Globus pallidus (tissue), 1 donor: Measurements from ENCODE around the gene ZNF334.
A peak's percentile ranks its signal among the peaks of the same experiment; 100 is the strongest.

Experiments
- DNase-seq: peaks from one replicate; pipeline ENCODE4 v3.0.0-alpha.2; 2015; ENCODE audit warnings: low spot score

ZNF334 gene

DNA sequence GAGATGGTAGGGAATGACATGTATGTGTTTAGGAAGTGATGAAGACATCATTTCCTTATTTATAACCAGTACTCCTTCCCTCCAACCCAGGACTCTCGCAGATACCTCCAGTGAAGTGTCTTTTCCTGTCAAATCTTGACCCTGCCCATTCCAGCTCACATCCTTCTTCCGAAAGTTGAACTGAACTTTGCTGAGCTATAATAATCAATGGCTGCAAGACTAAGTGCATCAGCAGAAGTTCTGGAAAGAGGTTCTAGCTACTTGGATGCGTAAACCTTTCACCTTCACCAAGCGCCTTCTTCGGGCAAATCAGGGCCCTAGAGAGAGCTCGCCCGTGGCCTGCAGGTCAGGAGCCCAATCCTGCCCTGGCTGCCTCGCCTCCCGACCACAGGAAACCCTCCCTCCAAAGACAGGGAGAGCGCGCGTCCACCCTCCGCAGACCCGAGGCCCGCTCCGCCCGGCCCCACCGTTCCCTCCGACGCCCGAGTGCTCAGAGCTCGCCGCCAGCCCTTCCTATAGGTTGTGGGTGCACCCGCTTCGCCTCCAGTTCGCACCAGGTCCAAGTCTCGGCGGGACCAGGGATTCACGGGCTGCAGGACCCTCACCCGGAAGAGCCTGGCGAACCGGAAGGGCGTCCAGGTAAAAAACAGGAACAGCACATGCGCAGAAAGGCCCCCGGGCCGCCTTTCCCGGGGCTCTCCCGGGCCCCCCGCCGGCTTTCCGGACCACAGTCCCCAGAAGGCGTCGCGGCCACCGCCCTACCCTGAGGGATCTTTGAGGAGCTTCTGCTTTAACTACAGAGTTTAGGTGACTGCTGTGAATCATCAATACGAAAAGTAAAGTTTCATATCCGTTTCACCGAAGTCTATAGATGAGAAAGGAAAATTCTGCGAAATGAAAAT is at the start of gene ZNF334:
Gene ZNF334 (minus strand): TSS at position 617 of the 902 bp plus-strand sequence. CDS start 1,457 bp downstream, outside the sequence.
- peak; percentile 53 for DNase-seq

DNA sequence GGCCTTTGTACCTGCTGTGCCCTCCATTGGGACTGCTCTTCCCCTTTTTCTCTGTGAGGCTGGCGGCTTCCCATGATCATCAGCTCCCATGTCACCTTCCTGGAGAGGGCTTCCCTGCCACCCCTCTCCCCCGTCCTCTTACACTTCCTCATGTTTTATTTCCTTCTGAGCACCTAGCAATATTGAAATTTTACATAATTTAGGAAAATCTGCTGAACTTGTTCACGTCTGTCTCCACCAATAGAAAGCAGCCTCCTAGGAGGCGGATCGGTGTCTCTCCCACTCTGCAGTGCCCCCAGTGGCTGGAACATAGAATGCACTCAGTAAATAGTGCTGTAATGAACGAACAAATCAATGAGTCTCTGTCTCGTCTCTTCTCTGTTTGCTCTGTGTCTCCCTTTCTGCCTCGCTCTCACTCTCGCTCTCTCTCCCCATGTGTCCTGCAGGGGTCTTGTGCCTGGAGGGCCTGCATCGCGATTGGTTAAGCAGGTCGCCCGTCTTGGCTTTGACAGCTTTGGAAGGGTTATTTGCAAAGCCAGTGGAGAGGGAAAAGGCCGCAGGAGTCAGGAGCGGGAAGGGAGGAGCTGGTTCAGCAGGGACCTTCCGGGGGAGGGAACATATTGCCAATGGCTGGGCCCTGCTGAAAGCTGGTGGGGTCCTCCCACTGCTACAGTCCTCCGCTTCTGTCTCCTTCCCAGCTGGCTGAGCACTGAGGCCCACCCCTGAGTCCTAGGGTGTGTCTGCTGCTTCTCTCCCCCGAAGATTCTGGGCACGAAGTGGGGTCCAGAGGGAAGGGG is 49.2 kb upstream of the ZNF334 start:
- DNase-seq = peak; percentile 90

DNA sequence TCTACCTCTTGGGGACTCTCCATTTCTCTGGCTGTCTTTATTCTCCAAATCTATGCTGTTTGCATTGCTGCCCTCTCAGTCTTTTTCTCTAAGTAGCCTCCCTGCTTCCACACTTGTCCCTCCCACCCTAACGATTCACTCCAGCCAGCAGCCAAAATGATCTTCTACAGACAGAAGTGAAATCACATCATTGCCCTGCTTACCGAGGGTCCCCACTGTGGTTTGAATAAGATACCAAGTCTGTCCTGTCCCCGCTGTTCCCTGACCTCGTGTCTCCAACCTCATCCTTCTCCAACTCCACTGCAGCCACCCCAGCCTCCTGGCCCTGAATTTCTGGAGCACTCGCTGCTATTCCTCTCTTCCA is 48.6 kb upstream of the ZNF334 start:
- DNase-seq = no peak

DNA sequence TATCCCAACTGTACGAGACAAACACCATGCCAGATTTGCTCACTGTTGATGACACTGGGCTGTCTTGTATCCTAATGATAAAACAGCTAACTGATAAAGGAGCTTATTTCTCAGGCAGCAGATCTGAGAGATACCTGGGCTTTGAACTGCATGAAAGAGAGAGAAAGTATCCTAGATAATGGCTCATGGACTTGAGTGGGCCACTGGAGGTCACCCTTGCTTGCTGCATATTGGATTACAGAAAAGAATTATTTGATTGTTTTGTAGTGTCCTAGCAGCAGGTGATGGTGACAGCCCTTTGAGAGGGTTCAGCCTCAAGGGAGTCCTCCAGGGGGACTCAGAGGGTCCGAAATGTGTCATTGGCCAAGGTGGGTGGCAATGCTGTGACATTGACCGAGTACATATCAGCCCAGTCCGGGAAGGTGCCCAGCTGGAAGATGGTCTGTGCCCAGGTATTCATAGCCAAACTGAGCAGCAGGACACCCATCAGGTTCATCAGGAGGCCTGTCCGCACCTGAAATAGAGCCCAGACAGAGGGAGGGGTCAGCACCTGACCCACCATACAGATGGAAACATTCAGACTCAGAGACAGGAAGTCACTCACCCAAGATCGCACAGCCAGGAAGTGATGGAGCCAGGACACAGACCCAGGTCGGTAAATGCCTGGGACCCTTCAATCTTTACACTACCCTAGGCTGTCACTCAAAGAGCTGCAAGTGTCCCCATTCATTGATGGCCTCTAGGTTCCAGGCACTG is 46.5 kb upstream of the ZNF334 start:
- DNase-seq = peak; percentile 76

DNA sequence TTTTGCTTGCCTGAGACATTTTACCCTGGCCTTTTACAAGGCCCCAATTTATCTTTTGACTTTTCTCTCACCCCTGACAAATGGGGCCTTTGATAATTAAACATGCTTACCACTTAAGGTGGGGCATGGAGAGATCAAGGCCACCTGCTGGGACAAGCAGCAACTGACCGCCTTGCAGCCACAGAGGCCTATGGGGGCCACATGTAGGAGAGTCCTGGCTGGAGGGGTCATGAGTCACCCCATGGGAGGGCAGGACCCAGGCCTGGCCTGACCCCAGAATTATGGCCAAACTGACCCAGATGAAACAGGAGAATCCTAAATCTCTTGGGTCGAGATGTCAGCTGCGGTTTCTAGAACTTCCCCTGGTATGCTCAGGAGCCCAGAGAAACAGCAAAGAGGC is 45.6 kb upstream of the ZNF334 start:
- no peak for DNase-seq

DNA sequence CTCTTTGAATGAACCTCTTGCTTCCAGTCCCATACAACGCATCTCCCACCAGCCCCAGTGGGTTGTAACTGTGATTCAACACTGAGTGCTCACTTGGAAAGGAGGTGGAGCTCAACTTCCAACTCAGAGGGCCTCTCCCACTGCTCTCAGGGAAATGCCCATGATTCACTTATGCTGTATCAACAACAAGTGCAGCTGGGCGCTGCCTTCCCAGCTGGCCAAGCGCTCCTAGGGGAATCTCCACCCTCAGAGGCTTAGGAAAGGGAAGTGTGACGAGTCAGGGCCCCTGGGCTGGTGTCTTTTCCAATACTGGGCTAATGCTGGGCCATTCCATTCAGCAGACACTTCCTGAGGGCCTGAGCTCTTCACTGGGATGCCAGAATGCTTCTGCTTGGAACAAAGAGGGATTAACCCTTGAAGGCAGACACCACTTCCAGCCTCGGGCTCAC is 45.2 kb upstream of the ZNF334 start:
- DNase-seq = no peak

DNA sequence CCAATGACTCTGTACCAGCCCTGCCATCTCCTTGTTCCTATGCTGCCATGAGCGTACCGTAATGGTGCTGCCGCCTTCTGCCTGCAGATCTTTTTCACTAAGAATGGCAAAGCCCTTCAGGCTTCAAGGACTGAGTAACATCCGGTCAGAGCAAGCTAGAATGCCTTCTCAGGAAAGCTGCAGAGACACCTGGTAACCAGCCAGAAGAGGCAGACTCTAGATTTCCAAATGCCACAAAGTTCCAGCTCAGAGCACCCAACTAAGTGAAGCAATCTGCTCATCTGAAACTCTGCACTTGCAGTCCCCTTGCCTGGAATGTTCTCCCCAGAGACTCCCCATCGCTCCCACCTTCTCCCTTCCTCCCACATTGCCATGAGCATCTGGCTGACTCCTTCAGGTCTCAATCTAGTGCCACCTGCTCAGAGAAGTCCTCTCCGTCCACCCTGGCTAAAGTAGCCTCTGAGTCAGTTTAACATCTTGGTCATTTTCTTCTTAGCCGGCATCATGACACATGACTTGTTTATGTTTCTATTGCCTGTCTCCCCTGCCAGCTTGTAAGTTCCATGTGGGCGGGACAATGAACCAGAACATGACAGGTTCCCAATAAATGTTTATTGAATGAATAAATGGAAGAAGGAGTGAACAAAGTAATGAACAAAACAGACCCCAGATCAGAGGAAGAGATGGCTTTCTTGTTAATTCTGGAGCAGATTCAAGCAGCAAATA is 44.0 kb upstream of the ZNF334 start:
- no peak for DNase-seq

DNA sequence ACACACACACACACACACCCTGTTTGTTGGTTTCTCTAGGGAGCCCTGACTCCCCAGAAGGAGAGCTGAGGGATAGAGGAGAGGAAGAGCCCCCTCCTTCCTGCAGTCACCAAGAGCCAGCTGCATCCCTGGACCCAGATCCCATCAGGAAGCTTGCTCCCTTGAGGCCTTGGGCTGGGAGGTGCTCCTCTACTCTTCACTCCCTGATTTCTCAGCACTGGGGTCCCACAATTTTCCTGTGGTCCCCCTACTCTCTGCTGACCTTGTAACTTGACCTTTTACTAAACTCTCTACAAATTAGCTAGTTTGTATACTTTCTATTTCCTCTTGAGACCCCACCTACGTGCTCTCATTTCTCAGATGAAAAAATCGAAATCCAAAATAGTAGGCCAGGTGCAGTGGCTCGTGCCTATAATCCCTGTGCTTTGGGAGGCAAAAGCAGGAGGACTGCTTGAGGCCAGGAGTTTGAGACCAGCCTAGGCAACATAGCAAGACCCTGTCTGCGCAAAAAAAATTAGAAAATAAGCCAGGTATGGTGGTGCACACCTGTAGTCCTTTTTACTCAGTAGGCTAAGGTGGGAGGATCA is 42.1 kb upstream of the ZNF334 start:
- DNase-seq = no peak

DNA sequence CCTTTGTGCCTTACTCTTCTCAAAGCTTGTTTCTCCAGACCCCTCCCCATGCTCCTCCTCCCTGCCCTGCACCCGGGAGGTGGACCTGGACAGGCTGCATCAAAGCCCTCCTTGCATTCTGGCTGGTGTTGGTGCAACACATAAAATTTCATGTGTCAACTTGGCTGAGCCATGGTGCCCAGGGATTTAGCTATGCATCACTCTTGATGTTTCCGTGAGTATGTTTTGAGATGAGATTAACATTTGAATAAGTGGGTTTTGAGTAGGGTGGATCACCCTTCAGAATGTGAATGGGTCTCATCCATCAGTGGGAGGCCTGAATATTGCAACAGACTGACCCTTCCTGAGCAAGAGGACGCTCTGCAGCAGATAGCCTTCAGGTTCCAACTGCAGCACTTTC is 41.5 kb upstream of the ZNF334 start:
- DNase-seq = no peak

DNA sequence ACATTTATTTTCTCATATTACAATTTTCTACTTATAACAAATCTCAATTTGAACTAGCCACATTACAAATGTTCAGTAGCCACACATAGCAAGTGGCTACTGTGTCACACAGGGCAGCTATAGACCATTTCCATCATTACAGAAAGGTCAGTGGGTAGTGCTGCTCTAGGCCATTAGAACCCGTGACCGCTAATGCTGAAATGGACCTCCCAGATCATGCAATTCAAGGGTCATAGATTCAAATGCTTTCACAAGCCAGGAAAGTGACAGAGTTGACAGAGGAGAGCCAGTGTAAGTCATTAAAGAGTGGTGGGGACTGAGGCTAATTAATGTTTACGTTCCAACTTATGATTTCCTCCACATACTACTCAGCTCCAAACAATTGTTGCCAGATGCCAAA is 40.6 kb upstream of the ZNF334 start:
- DNase-seq = no peak

DNA sequence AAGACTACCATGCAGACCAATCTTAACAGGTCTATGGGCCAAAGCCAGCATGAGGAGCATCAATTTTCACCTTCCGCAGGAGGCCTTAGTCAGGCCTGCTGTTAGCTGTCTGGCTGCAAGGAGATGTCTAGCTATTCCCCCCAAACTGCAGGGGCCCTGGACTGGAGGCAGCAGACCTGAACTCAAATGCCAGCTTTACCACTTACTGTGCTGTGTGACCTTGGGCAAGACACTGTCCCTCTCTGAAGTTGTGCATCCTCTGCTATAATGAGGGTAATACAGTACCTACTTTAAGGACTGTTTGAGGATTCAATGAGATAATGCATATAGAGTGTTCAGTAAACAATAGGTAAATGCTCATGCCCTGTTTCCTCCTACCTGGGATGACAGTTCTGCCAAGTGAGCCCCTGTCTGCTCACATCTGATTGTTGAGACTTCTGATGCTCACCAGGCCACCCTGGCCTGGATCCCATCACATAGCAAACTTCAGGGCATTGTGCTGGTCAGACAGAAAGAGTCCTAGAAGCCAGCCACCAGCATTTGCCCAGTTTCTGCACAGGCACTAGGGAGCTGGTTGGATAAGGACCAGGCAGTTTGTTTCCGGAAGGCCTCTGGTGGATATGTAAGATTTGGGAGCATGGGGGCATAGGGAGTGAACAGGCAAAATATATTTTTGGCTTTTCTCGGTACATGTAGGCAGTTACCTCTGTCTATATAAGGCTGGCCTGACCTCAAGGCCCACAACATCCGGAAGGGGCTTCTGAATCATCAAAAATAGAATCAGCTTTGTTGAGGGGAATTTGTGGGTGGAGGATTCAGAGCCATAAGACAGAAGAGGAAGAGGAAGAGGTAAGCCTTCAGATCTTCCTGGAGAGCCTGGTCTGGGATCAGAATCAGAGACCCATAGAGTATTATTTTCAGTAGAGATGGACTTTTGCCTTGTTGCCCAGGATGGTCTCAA is 39.4 kb upstream of the ZNF334 start:
- DNase-seq = no peak

DNA sequence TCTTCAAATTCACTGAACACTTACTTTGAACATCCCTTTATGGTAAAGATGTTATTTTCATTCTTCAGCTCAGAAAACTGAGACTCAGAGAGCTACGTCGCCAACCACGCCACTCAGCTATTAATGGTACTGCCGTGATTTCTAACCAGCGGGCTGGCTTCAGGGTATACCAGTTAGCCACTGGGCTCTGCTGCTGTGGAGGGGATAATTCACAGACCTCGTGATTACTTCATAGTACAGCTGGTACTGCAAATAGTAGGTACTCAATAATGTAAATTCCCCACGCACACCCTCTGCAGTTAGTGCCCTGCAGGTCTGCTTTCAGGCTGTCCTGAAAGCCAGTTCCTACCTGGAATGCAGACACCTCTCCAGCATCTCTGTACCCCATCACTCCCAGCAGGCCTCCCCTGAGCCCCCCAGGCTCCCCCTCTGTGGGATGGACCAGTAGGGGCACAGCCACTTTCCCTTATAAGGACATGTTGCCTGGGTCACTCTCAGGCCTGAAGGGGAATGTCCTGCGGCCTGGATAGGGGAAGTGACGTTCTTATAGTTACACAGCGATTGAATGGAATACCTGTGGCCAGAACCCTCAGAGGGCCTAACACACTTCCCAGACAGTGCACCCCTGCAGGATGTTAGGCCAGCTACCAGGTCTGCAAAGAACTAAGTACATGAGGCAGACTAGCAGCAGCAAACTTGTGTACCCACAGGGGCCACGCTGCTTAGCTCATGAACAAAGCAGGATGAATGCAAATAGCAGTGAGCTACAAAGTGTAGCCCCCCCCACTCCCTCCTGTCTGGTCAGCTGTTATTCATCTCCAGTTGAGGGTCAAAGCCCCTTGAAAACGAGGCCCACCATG is 38.4 kb upstream of the ZNF334 start:
- DNase-seq = no peak

DNA sequence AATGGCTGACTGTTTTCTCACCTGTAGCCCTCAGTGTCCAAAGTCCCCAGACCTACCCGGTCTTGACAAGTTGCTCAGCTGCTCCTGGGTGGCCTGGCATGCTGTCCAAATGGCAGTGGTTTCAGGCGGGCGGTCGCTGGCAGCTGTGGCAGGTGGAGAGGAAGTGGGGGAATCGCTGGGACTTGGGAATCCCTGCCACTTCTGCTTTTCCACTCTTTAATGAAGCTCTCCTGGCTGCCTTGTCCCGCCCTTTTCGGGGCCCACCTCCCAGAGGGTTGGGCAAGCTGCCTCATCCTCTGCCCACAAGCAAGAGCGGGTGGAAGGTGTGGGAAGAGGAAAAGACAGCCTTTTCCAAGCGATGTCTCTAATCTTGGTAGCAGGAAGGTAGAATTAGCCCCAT is 37.1 kb upstream of the ZNF334 start, which contains the start of gene OCSTAMP:
Gene OCSTAMP (minus strand): TSS at position 194 of the 400 bp plus-strand sequence. CDS start 94 bp downstream, at position 100.
- no peak for DNase-seq

DNA sequence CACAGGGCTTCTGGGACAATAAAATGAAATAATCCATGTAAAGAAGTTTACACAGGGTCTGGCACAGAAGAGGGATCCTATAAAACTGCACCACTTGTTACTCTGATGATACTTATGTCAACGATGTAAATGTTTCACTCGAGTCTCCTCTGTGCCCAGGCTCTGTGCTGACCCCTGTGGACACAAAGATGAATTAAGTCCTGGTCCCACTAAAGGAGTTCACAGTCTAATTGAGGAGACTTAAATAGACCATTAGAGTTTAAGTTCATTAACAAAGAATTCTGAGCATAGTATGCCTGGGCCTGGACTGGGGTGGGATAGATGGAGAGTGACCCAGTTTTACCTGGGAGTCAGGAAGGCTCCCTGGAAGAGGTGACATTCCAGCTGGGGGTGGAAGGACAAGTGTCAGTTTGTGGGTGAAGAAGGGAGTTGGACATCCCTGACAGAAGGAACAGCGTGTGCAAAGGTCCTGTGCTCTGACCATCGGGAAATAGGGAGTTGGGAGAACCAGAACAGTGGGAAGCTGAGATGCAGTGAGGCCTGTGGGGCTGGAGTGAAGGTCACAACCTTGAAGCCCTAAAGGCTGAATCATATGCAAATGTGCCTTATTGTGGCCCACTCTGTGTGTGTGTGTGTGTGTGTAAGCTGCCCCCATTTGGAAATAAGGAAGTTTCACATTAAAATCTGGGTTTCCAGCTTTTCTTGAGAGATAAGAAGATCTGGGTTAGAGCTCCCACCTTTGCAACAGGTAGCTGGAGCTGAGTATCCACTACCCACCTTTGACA is 36.0 kb upstream of the ZNF334 start:
- no peak for DNase-seq

DNA sequence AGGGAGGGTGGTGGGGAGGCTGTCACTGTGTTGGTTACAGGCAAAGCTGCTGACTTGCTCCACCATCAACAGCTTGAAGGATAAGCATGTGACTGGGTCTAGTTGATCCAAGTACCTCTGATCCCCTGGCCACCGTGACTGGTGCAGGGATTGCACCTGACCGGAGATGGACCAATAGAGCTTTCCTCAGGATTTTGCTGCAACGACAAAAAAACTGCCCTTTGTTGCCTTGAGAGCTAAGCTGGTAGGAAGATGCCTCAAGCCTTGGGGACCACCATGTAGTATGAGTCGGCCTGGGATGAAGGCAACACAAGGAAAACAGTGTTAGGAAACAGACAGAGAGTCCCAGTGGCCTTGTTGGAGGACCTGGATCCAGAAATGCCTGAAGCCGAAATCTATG is 35.3 kb upstream of the ZNF334 start:
- DNase-seq = no peak

DNA sequence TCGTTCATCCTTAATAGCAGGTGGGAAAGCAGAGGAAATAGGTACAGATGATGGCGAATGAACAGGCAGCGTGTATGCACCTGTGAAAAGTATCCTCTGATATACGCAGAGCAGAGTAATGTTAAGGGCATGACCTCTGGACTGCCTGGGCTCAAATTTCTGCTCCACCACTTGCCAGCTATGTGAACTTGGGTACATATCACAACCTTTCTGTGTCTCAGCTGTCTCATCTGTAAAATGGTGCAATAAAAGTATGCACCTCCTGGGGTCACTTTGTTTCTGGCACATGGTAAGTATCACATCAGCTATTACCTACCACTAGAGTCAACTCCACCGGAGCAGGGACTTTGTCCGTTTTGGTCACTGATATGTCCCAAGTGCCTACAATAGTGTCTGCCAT is 34.6 kb upstream of the ZNF334 start:
- DNase-seq = no peak

DNA sequence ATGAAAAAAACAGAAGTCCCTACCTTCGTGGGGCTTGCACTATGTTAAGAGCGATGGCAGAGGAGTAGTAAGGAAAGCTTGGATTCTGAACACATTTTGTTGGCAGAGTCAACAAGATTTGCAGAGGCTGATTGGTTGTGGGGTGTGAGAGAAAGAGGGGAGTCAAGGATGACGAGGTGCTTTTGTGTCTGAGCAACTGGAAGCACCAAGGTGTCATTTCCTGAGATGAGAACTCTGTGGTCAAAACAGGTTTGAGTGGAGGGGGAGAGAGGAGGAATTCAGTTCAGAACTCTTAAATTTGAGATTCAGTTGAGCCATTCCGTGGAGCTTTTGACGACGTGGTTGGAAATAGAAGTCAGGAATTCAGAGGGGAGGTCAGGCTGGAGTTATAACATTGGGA is 33.6 kb upstream of the ZNF334 start:
- no peak for DNase-seq

DNA sequence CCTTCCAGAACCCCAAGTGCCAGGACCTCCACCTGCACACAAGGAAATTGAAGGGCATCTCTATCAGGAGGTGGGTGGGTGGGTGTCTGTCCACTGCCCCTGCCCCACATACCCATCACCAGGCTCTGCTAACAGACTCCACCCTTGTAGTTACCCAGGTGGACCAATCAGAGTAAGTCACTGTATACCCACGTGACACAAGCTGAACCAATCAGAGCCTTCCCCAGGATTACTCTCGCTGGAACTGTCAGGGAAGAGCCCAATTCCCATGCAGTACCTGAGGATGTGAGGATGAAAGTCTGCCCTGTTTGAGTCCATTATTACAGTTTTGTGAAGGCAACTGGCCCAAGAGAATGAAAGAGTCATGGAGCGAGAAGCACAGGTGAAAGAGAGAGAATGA is 32.9 kb upstream of the ZNF334 start:
- no peak for DNase-seq
